Measurements from ENCODE around the gene CCNQ. TPM values are rescaled to one million over a fixed set of nuclear protein-coding genes. Genes with fewer than 3 reads are reported as not detected.

CCNQ gene
- total and polyA plus RNA-seq, 2 donors (not counting 1 experiment from before 2014, with no cell fraction given): 19.9 to 28.2 TPM

- Histone ChIP-seq H3K79me2 (ENCODE audit: control insufficient read depth, insufficient read depth, low read length) (no peaks in the 10 kb centered on the region), H3K4me1 (ENCODE audit: control insufficient read depth, extremely low read depth, insufficient read depth, low read length) (no peaks in the 10 kb centered on the region), H3K27ac (ENCODE audit: insufficient read depth, low read length) (no peak overlapping the region), H2AFZ (ENCODE audit: low read length) (no peak overlapping the region), H3K27me3 (ENCODE audit: control insufficient read depth, insufficient read depth, low read length) (peaks cover 5% of the 10 kb centered on the region), H3K4me3 (replicated peaks in 1 of 4; ENCODE audit: control extremely low read depth in 1 of 4, insufficient read depth in 1 of 4, low read depth in 3 of 4, low read length in 4 of 4) (no peak overlapping the region), H3K4me2 (ENCODE audit: extremely low read depth, insufficient read depth, low read length) (no peak overlapping the region), H4K20me1 (ENCODE audit: control insufficient read depth, extremely low read depth, insufficient read depth, low read length) (no peaks in the 10 kb centered on the region), H3K36me3 (ENCODE audit: control insufficient read depth, insufficient read depth, low read length) (no peaks in the 10 kb centered on the region), H3K9me3 (ENCODE audit: control insufficient read depth, insufficient read depth, low read depth, low read length) (no peaks in the 10 kb centered on the region), H3K9ac (ENCODE audit: insufficient read depth, low read length) (no peak overlapping the region)
- TF ChIP-seq CTCF (conservative IDR thresholded peaks at IDR 0.05 in 1 of 2, IDR thresholded peaks at IDR 0.05 in 1 of 2; ENCODE audit: low read depth in 1 of 2, low read length in 2 of 2): no peak
- TF ChIP-seq EZH2 (IDR thresholded peaks at IDR 0.05; ENCODE audit: low read length, missing control alignments): no peak
- no peak for DNase-seq (ENCODE audit: low read depth in 2 of 2)
Measured at GRCh38 chrX:153636716-153637115, 37.8 kb upstream of the CCNQ start.

DNA sequence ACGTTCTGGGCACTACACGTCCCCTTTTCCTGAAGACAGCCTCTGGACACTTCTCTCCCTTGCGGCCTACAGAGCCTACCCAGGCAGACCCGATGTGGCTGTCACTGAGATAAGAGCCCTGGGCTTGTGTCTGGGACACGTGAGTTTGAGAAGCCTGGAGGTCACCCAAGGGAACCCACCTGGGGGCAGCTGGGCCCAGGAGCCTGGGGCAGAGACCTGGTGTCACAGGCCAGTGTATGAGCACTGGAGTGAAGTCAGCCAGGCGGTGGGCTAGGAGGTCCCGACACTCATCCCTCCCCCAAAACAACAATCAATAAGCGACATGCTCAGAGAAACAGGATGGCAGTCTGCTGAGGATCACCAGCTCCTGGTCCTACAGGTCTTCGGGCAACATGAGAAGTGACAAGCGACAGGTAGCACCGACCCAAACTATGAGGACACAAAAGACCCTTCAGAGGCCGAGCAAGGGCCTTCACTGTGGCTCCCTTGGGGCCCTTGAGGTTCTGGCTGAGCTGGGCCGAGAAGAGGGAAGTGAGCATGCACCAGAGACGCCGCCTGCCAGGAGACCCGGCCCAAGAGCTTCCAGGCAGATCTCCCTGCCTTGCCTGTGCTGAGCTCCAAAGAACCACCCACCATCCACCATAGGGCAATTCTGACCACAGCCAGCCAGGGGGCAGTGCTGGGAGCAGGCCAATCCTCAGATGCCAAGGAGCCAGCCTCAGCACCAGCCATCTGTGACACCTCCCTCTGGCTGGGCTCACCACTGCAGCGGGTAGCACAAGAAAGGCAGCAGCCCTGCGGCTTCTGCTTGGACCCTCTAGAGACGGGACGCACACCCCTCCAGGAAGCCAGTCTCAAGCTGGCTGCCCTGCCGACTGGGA, 37.1 kb upstream of the CCNQ start:
- H3K9me3 ChIP-seq (ENCODE audit: control insufficient read depth, insufficient read depth, low read depth, low read length): no peaks in the 10 kb centered on the region
- no peak overlapping the region for H3K4me2 ChIP-seq (ENCODE audit: extremely low read depth, insufficient read depth, low read length)
- no peaks in the 10 kb centered on the region for H3K36me3 ChIP-seq (ENCODE audit: control insufficient read depth, insufficient read depth, low read length)
- TF ChIP-seq EZH2 (IDR thresholded peaks at IDR 0.05; ENCODE audit: low read length, missing control alignments) (no peak), CTCF (conservative IDR thresholded peaks at IDR 0.05 in 1 of 2, IDR thresholded peaks at IDR 0.05 in 1 of 2; ENCODE audit: low read depth in 1 of 2, low read length in 2 of 2) (peak in 1 of 2 donors; percentile 35)
- H2AFZ ChIP-seq (ENCODE audit: low read length): no peak overlapping the region
- no peaks in the 10 kb centered on the region for H4K20me1 ChIP-seq (ENCODE audit: control insufficient read depth, extremely low read depth, insufficient read depth, low read length)
- no peak overlapping the region for H3K4me3 ChIP-seq (replicated peaks in 1 of 4; ENCODE audit: control extremely low read depth in 1 of 4, insufficient read depth in 1 of 4, low read depth in 3 of 4, low read length in 4 of 4)
- no peak for DNase-seq (ENCODE audit: low read depth in 2 of 2)
- no peaks in the 10 kb centered on the region for H3K79me2 ChIP-seq (ENCODE audit: control insufficient read depth, insufficient read depth, low read length)
- no peaks in the 10 kb centered on the region for H3K4me1 ChIP-seq (ENCODE audit: control insufficient read depth, extremely low read depth, insufficient read depth, low read length)
- H3K27ac ChIP-seq (ENCODE audit: insufficient read depth, low read length): no peak overlapping the region
- peaks cover 2% of the 10 kb centered on the region for H3K27me3 ChIP-seq (ENCODE audit: control insufficient read depth, insufficient read depth, low read length)
- no peak overlapping the region for H3K9ac ChIP-seq (ENCODE audit: insufficient read depth, low read length)

GRCh38 chrX:153635388-153635787, 36.4 kb upstream of the CCNQ start:
- no peak overlapping the region for H3K4me2 ChIP-seq (ENCODE audit: extremely low read depth, insufficient read depth, low read length)
- H3K4me3 ChIP-seq (replicated peaks in 1 of 4; ENCODE audit: control extremely low read depth in 1 of 4, insufficient read depth in 1 of 4, low read depth in 3 of 4, low read length in 4 of 4): no peak overlapping the region
- no peak overlapping the region for H3K9ac ChIP-seq (ENCODE audit: insufficient read depth, low read length)
- H3K4me1 ChIP-seq (ENCODE audit: control insufficient read depth, extremely low read depth, insufficient read depth, low read length): no peaks in the 10 kb centered on the region
- H2AFZ ChIP-seq (ENCODE audit: low read length): no peak overlapping the region
- H3K9me3 ChIP-seq (ENCODE audit: control insufficient read depth, insufficient read depth, low read depth, low read length): no peaks in the 10 kb centered on the region
- H3K36me3 ChIP-seq (ENCODE audit: control insufficient read depth, insufficient read depth, low read length): no peaks in the 10 kb centered on the region
- no peak for DNase-seq (ENCODE audit: low read depth in 2 of 2)
- H3K27me3 ChIP-seq (ENCODE audit: control insufficient read depth, insufficient read depth, low read length): peaks cover 2% of the 10 kb centered on the region
- TF ChIP-seq EZH2 (IDR thresholded peaks at IDR 0.05; ENCODE audit: low read length, missing control alignments): no peak
- no peak for TF ChIP-seq CTCF (conservative IDR thresholded peaks at IDR 0.05 in 1 of 2, IDR thresholded peaks at IDR 0.05 in 1 of 2; ENCODE audit: low read depth in 1 of 2, low read length in 2 of 2)
- H3K27ac ChIP-seq (ENCODE audit: insufficient read depth, low read length): no peak overlapping the region
- H3K79me2 ChIP-seq (ENCODE audit: control insufficient read depth, insufficient read depth, low read length): no peaks in the 10 kb centered on the region
- H4K20me1 ChIP-seq (ENCODE audit: control insufficient read depth, extremely low read depth, insufficient read depth, low read length): no peaks in the 10 kb centered on the region
